Hepatocyte (in vitro differentiated cells): ENCODE measurements around the gene MYOCOS. TPM values are rescaled to one million over a fixed set of nuclear protein-coding genes. Genes with fewer than 3 reads are reported as not detected.

ENCODE experiments used
- DNase-seq: peaks from one replicate; pipeline ENCODE4 v3.0.0-alpha.2; 2016; ENCODE audit warnings: low spot score
- H2AFZ ChIP-seq: fragments of 200-600 bp; sonication (generic); 2 replicates; pipeline ENCODE4 v1.6.0; 2016; ENCODE audit warnings: antibody characterized with exemption, mild to moderate bottlenecking
- H3K27ac ChIP-seq: fragments of 200-600 bp; sonication (generic); 2 replicates; pipeline ENCODE4 v1.5.1; 2016; ENCODE audit warnings: mild to moderate bottlenecking
- H3K27me3 ChIP-seq: fragments of 200-600 bp; sonication (generic); 2 replicates; pipeline ENCODE4 v1.6.1; 2016
- H3K36me3 ChIP-seq: fragments of 200-600 bp; sonication (generic); replicated peaks from 2 replicates; pipeline ENCODE4 v1.5.1; 2016; ENCODE audit warnings: low read depth; ENCODE audit not compliant: insufficient read depth
- H3K4me1 ChIP-seq: fragments of 200-600 bp; sonication (generic); 2 replicates; pipeline ENCODE4 v1.5.1; 2016; ENCODE audit warnings: mild to moderate bottlenecking, moderate library complexity; ENCODE audit not compliant: insufficient read depth
- H3K4me2 ChIP-seq: fragments of 200-600 bp; sonication (generic); 2 replicates; pipeline ENCODE4 v1.6.0; 2016
- H3K4me3 ChIP-seq: fragments of 200-600 bp; sonication (generic); 2 replicates; pipeline ENCODE4 v1.5.1; 2016; ENCODE audit warnings: mild to moderate bottlenecking
- H3K79me2 ChIP-seq: fragments of 200-600 bp; sonication (generic); 2 replicates; pipeline ENCODE4 v1.6.0; 2017; ENCODE audit warnings: mild to moderate bottlenecking
- H3K9me2 ChIP-seq: fragments of 200-600 bp; sonication (generic); replicated peaks from 2 replicates; pipeline ENCODE4 v1.6.0; 2017; ENCODE audit warnings: mild to moderate bottlenecking; ENCODE audit not compliant: insufficient read depth
- H3K9me3 ChIP-seq: fragments of 200-600 bp; sonication (generic); 2 replicates; pipeline ENCODE4 v1.5.1; 2016; ENCODE audit warnings: low read depth, mild to moderate bottlenecking
- H4K20me1 ChIP-seq: fragments of 200-600 bp; sonication (generic); 2 replicates; pipeline ENCODE4 v1.6.0; 2016; ENCODE audit warnings: mild to moderate bottlenecking; ENCODE audit not compliant: insufficient read depth, poor library complexity, severe bottlenecking
- EZH2 ChIP-seq: fragments of 200-600 bp; sonication (generic); IDR thresholded peaks from 2 replicates; pipeline ENCODE4 v1.6.1; 2016; ENCODE audit warnings: antibody characterized with exemption, mild to moderate bottlenecking, borderline replicate concordance
- EZH2phosphoT487 ChIP-seq: fragments of 200-600 bp; sonication (generic); IDR thresholded peaks from one replicate; pipeline ENCODE4 v1.6.1; 2018; ENCODE audit warnings: antibody characterized with exemption, mild to moderate bottlenecking, low read depth, moderate library complexity; ENCODE audit not compliant: unreplicated experiment, severe bottlenecking
- WGBS: methylation state at CpG from one replicate; pipeline ENCODE4 v1.1.6; 2016; ENCODE audit warnings: low lambda C conversion rate; ENCODE audit errors: missing lambda C conversion rate; 5-methylcytosine and 5-hydroxymethylcytosine counted together
- polyA plus RNA-seq: library from polyadenylated mRNA; unstranded; fragments of >200 nt; fragmentation: Nextera tagmentation; extraction: Ambion mirVana; gene quantifications from 2 replicates; pipeline ENCODE4 v1.2.1, GENCODE V29; 2016
- total RNA-seq: library from RNA; depleted of rRNA; stranded (reverse); fragments of >200 nt; gene quantifications from 2 replicates; pipeline ENCODE4 v1.2.3, GENCODE V29; 2014
- TF ChIP-seq, protein P1 (sequence below): fragments of 200-600 bp; sonication (generic); IDR thresholded peaks from 2 replicates; pipeline ENCODE4 v1.5.1; 2016; ENCODE audit warnings: antibody characterized with exemption, mild to moderate bottlenecking; ENCODE audit not compliant: poor library complexity

The MYOCOS gene
- total and polyA plus RNA-seq, 2 experiments from 2014 or later, result not detected

GRCh38 chr1:171643156-171643555 lies 21.1 kb downstream of the MYOCOS start:
- Histone ChIP-seq H3K36me3 (no peaks in the 10 kb centered on the region), H3K9me3 (no peaks in the 10 kb centered on the region), H3K4me1 (peaks cover 4% of the 10 kb centered on the region), H3K27me3 (no peaks in the 10 kb centered on the region), H3K9me2 (no peaks in the 10 kb centered on the region), H3K4me2 (no peak overlapping the region), H2AFZ (no peak overlapping the region), H3K79me2 (no peaks in the 10 kb centered on the region), H3K4me3 (no peak overlapping the region), H3K27ac (no peak overlapping the region), H4K20me1 (no peaks in the 10 kb centered on the region)
- no peak for DNase-seq
- WGBS, result 91% methylated on average over 8 of the region's 8 CpGs
- TF ChIP-seq EZH2, result no peak
- no peak for TF ChIP-seq EZH2phosphoT487
- TF ChIP-seq, protein P1, sequence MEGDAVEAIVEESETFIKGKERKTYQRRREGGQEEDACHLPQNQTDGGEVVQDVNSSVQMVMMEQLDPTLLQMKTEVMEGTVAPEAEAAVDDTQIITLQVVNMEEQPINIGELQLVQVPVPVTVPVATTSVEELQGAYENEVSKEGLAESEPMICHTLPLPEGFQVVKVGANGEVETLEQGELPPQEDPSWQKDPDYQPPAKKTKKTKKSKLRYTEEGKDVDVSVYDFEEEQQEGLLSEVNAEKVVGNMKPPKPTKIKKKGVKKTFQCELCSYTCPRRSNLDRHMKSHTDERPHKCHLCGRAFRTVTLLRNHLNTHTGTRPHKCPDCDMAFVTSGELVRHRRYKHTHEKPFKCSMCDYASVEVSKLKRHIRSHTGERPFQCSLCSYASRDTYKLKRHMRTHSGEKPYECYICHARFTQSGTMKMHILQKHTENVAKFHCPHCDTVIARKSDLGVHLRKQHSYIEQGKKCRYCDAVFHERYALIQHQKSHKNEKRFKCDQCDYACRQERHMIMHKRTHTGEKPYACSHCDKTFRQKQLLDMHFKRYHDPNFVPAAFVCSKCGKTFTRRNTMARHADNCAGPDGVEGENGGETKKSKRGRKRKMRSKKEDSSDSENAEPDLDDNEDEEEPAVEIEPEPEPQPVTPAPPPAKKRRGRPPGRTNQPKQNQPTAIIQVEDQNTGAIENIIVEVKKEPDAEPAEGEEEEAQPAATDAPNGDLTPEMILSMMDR, result no peak

- H3K4me3 ChIP-seq, result no peak overlapping the region
- peak; percentile 90 for DNase-seq
- H3K36me3 ChIP-seq, result no peaks in the 10 kb centered on the region
- H3K79me2 ChIP-seq, result no peaks in the 10 kb centered on the region
- TF ChIP-seq, protein P1, result peak; percentile 72
- TF ChIP-seq EZH2phosphoT487, result no peak
- H3K27ac ChIP-seq, result peak overlapping the region; percentile 61
- no peaks in the 10 kb centered on the region for H3K9me2 ChIP-seq
- H2AFZ ChIP-seq, result peak overlapping the region; percentile 43
- no peaks in the 10 kb centered on the region for H3K9me3 ChIP-seq
- 24% methylated on average over 15 of the region's 15 CpGs for WGBS
- H3K27me3 ChIP-seq, result no peaks in the 10 kb centered on the region
- H4K20me1 ChIP-seq, result no peaks in the 10 kb centered on the region
- H3K4me2 ChIP-seq, result peak overlapping the region; percentile 58
- H3K4me1 ChIP-seq, result peaks cover 4% of the 10 kb centered on the region
These were observed 22.9 kb downstream of the MYOCOS start for GRCh38 chr1:171644805-171645483.

DNA sequence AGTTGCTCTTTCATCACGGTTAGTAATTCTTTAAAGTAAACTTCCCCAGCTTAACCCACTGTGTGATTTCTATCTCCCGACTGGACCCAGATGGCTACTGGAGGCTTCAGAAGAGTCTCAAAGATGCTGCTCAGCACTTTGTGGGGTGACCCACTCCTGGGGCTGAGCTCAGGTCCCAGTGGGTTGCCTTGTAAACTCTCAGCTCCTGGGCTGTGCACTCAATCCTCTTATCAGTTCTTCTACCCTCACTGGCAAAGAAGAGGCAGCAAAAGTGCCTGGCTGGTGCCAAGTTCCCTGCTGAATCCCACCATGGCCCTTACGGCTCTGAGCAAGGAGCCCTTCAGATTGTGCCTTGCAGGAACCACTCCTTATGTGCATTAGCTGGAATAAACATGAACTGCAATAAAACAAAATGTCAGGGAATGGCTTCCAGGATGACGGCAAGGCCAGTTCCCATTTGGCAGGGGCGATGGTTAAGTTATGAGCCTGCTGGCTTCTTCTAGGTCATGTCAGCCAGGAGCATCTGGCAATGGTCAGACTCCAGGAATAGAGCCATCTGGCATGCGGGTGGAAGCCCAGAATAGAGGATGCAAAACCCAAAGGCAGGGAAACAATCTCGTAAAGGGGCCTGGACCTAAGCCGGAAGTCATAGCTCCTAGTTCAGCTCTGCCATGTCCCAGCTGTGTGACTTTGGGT lies 23.7 kb downstream of the MYOCOS start:
- peak overlapping the region; percentile 61 for H3K27ac ChIP-seq
- no peaks in the 10 kb centered on the region for H4K20me1 ChIP-seq
- H2AFZ ChIP-seq, result no peak overlapping the region
- H3K79me2 ChIP-seq, result no peaks in the 10 kb centered on the region
- WGBS, result 58% methylated on average over 8 of the region's 8 CpGs
- no peak overlapping the region for H3K4me2 ChIP-seq
- TF ChIP-seq EZH2 (no peak), EZH2phosphoT487 (no peak)
- TF ChIP-seq, protein P1, result no peak
- no peak overlapping the region for H3K4me3 ChIP-seq
- H3K9me3 ChIP-seq, result no peaks in the 10 kb centered on the region
- DNase-seq, result peak; percentile 24
- no peaks in the 10 kb centered on the region for H3K9me2 ChIP-seq
- no peaks in the 10 kb centered on the region for H3K27me3 ChIP-seq
- peaks cover 4% of the 10 kb centered on the region for H3K4me1 ChIP-seq
- H3K36me3 ChIP-seq, result no peaks in the 10 kb centered on the region
